SK-N-SH (cell line): Measurements from ENCODE around the gene OST4. TPM values are rescaled to one million over a fixed set of nuclear protein-coding genes. Genes with fewer than 3 reads are reported as not detected.

ENCODE experiments used
- CTCF ChIA-PET: fragments of 300-600, 350-600 bp; formaldehyde crosslinking; extraction: SDS; loops from one replicate; lab custom pipeline; 2021; lab: Yijun Ruan, JAX
- POLR2A ChIA-PET: fragments of 350-600 bp; sonication (Branson Sonifier 250); formaldehyde crosslinking; extraction: SDS; loops from one replicate; lab custom pipeline; 2020; ENCODE audit warnings: antibody characterized with exemption, inconsistent platforms; lab: Yijun Ruan, JAX
- DNase-seq: peaks from one replicate; pipeline ENCODE4 v3.0.0; 2012
- H2AFZ ChIP-seq: fragments of 200-600 bp; sonication (generic); 2 replicates; pipeline ENCODE4 v1.8.1; 2016; ENCODE audit warnings: antibody characterized with exemption, mild to moderate bottlenecking, low read depth
- H3F3A ChIP-seq: fragments of 200-600 bp; sonication (generic); replicated peaks from 2 replicates; pipeline ENCODE3; 2016; ENCODE audit warnings: antibody characterized with exemption, mild to moderate bottlenecking; ENCODE audit not compliant: insufficient read depth
- H3K27ac ChIP-seq, 2 experiments: fragments of 200-500 bp in 1 of 2; fragments of 200-600 bp in 1 of 2; sonication (Bioruptor generic) in 1 of 2; sonication (generic), shearing (Covaris generic) in 1 of 2; 2 replicates each; pipeline versions ENCODE4 v1.5.1 to v1.6.1; 2014 to 2016; ENCODE audit warnings: low read depth in 2 of 2, inconsistent platforms in 1 of 2, low read length in 1 of 2, mild to moderate bottlenecking in 1 of 2, mixed read lengths in 1 of 2
- H3K27me3 ChIP-seq: fragments of 200-600 bp; sonication (generic), shearing (Covaris generic); 2 replicates; pipeline ENCODE4 v1.6.1; 2016; ENCODE audit warnings: mixed run types; ENCODE audit not compliant: insufficient read depth
- H3K36me3 ChIP-seq, 2 experiments: fragments of 200-500 bp in 1 of 2; fragments of 200-600 bp in 1 of 2; sonication (Bioruptor generic) in 1 of 2; sonication (generic) in 1 of 2; replicated peaks in 1 of 2; 2 replicates each; pipeline versions ENCODE3 to v1.5.1; 2014 to 2016; ENCODE audit warnings: low read length in 1 of 2, mild to moderate bottlenecking in 1 of 2; ENCODE audit not compliant: insufficient read depth in 2 of 2, control insufficient read depth in 1 of 2
- H3K4me1 ChIP-seq, 2 experiments: fragments of 200-500 bp in 1 of 2; fragments of 200-600 bp in 1 of 2; sonication (Bioruptor generic) in 1 of 2; sonication (generic), shearing (Covaris generic) in 1 of 2; 2 replicates each; pipeline versions ENCODE4 v1.5.1 to v1.6.1; 2014 to 2016; ENCODE audit warnings: low read depth in 1 of 2, low read length in 1 of 2, mixed run types in 1 of 2; ENCODE audit not compliant: insufficient read depth in 2 of 2, control insufficient read depth in 1 of 2
- H3K4me2 ChIP-seq: fragments of 200-600 bp; sonication (generic), shearing (Covaris generic); 2 replicates; pipeline ENCODE4 v1.6.1; 2017; ENCODE audit warnings: mixed run types
- H3K4me3 ChIP-seq, 2 experiments: fragments of 200-500 bp in 1 of 2; fragments of 200-600 bp in 1 of 2; sonication (Bioruptor generic) in 1 of 2; sonication (generic), shearing (Covaris generic) in 1 of 2; 2 replicates each; pipeline versions ENCODE4 v1.5.1 to v1.8.1; 2014 to 2016; ENCODE audit warnings: low read depth in 2 of 2, inconsistent platforms in 1 of 2, low read length in 1 of 2, mild to moderate bottlenecking in 1 of 2, mixed read lengths in 1 of 2, moderate library complexity in 1 of 2
- H3K79me2 ChIP-seq: fragments of 200-600 bp; sonication (generic); 2 replicates; pipeline ENCODE4 v1.8.1; 2017; ENCODE audit warnings: mild to moderate bottlenecking; ENCODE audit not compliant: insufficient read depth
- H3K9ac ChIP-seq: fragments of 200-600 bp; sonication (generic); 2 replicates; pipeline ENCODE4 v1.6.1; 2017; ENCODE audit warnings: mixed run types
- H3K9me2 ChIP-seq: fragments of 200-600 bp; sonication (generic); 2 replicates; pipeline ENCODE4 v1.6.1; 2017; ENCODE audit warnings: mixed run types
- H3K9me3 ChIP-seq: fragments of 200-600 bp; sonication (generic); 2 replicates; pipeline ENCODE4 v1.6.1; 2017; ENCODE audit warnings: mixed run types, mild to moderate bottlenecking, moderate library complexity
- H4K20me1 ChIP-seq: fragments of 200-600 bp; sonication (generic); 2 replicates; pipeline ENCODE4 v1.6.1; 2017; ENCODE audit warnings: mild to moderate bottlenecking, mixed run types; ENCODE audit not compliant: insufficient read depth
- CHD2 ChIP-seq: fragments of 150-350 bp; IDR thresholded peaks from 2 replicates; pipeline ENCODE4 v1.6.1; 2018; ENCODE audit warnings: low read length; ENCODE audit not compliant: partially characterized antibody
- CTCF ChIP-seq: fragments of 200-600 bp; sonication (generic); IDR thresholded peaks from 2 replicates; pipeline ENCODE4 v1.6.1; 2017; ENCODE audit warnings: antibody characterized with exemption, mild to moderate bottlenecking, moderate library complexity
- FOXJ3 ChIP-seq: sonication (generic); formaldehyde crosslinking; IDR thresholded peaks from 2 replicates; pipeline ENCODE4 v1.5.1; 2020; ENCODE audit warnings: mild to moderate bottlenecking, missing genetic modification reagents
- FOXM1 ChIP-seq: IDR thresholded peaks from 2 replicates; pipeline ENCODE4 v1.4.0; 2012; ENCODE audit warnings: low read depth, mild to moderate bottlenecking
- GATA2 ChIP-seq: sonication (generic); formaldehyde crosslinking; IDR thresholded peaks from 2 replicates; pipeline ENCODE4 v1.5.0; 2020; ENCODE audit warnings: mild to moderate bottlenecking, missing genetic modification reagents
- JUND ChIP-seq: IDR thresholded peaks from 2 replicates; pipeline ENCODE4 v1.4.0; 2012
- MEF2A ChIP-seq: IDR thresholded peaks from 2 replicates; pipeline ENCODE4 v1.4.0; 2012; ENCODE audit warnings: low read depth, borderline replicate concordance
- MXI1 ChIP-seq: IDR thresholded peaks from 2 replicates; pipeline ENCODE4 v1.6.1; 2012; ENCODE audit warnings: mild to moderate bottlenecking, low read depth, low read length, improper control_type of control experiment
- PBX3 ChIP-seq: IDR thresholded peaks from 2 replicates; pipeline ENCODE4; 2012
- POLR2AphosphoS5 ChIP-seq: IDR thresholded peaks from 2 replicates; pipeline ENCODE4 v1.6.1; 2012; ENCODE audit warnings: low read depth, low read length
- REST ChIP-seq: IDR thresholded peaks from 2 replicates; pipeline ENCODE4 v1.6.1; 2012; ENCODE audit warnings: mild to moderate bottlenecking, low read depth, low read length, moderate library complexity
- RFX5 ChIP-seq: IDR thresholded peaks from 2 replicates; pipeline ENCODE4 v1.6.1; 2012; ENCODE audit warnings: mild to moderate bottlenecking, improper control_type of control experiment, low read length
- TAF1 ChIP-seq: IDR thresholded peaks from 2 replicates; pipeline ENCODE4 v1.6.1; 2012; ENCODE audit warnings: low read depth, mild to moderate bottlenecking, low read length, moderate library complexity, borderline replicate concordance
- TEAD4 ChIP-seq: IDR thresholded peaks from 2 replicates; pipeline ENCODE4 v1.4.0; 2012; ENCODE audit warnings: mild to moderate bottlenecking, borderline replicate concordance; ENCODE audit not compliant: insufficient read depth
- USF2 ChIP-seq: fragments of 150-350 bp; IDR thresholded peaks from 2 replicates; pipeline ENCODE4 v1.6.1; 2017; ENCODE audit warnings: antibody characterized with exemption, low read length, low read depth, borderline replicate concordance
- YY1 ChIP-seq: IDR thresholded peaks from 2 replicates; pipeline ENCODE4 v1.4.0; 2012; ENCODE audit warnings: low read depth, mild to moderate bottlenecking
- ZBTB33 ChIP-seq: IDR thresholded peaks from 2 replicates; pipeline ENCODE4 v1.4.0; 2012; ENCODE audit warnings: low read depth, borderline replicate concordance
- WGBS: methylation state at CpG from one replicate; pipeline ENCODE4 v1.1.6; 2017; ENCODE audit warnings: low lambda C conversion rate; 5-methylcytosine and 5-hydroxymethylcytosine counted together
- polyA plus RNA-seq, 3 experiments: library from polyadenylated mRNA; depleted of rRNA; stranded (reverse); fragments of >200 nt; gene quantifications; 2 replicates each; pipeline ENCODE4 v1.2.3, GENCODE V29; 2012

Gene OST4
- polyA plus RNA-seq, 1 of the 3 experiments (the other 2 are of a cell fraction) = 1,851 TPM

- Histone ChIP-seq H2AFZ (no peak overlapping the region), H3F3A (peaks cover 10% of the 10 kb centered on the region), H3K27me3 (no peaks in the 10 kb centered on the region), H3K4me3 (no peak overlapping the region), H3K9me3 (no peaks in the 10 kb centered on the region), H3K36me3 (peaks cover 16 to 38% of the 10 kb centered on the region in 2 experiments), H3K27ac (no peak overlapping the region; a peak in 1 of 4 replicates)
- no peak for DNase-seq
- 94% methylated on average over 6 of the region's 6 CpGs for WGBS
- no peak for TF ChIP-seq PBX3
- no peak for TF ChIP-seq CHD2
- no peak for TF ChIP-seq TEAD4
- TF ChIP-seq MXI1 = no peak
- no peak for TF ChIP-seq RFX5
- TF ChIP-seq REST = no peak
- TF ChIP-seq TAF1 = no peak
- no peak for TF ChIP-seq YY1
- TF ChIP-seq CTCF = no peak
- no peak for TF ChIP-seq JUND
- no peak for TF ChIP-seq FOXM1
- no peak for TF ChIP-seq FOXJ3 (CRISPR knock-in tag)
- TF ChIP-seq GATA2 (CRISPR knock-in tag) = no peak
- TF ChIP-seq ZBTB33 = no peak
- TF ChIP-seq POLR2AphosphoS5 = no peak
- TF ChIP-seq USF2 = no peak
- TF ChIP-seq MEF2A = no peak
- TF ChIP-seq, all 33 proteins: peak for 0
- ChIA-PET CTCF (interaction anchor here (0.8 to 14.6 kb wide), 19 partner anchors 13 to 476 kb away, joined by 3 to 227 read pairs (median 7); partner anchors contain the start of genes ABHD1, AGBL5, OST4 and PREB), POLR2A (interaction anchor here (0.6 to 6.7 kb wide), 6 partner anchors 12 to 113 kb away, joined by 3 to 63 read pairs (median 5); partner anchors contain the start of genes AGBL5 and OST4)
- peaks cover 18 to 62% of the 10 kb centered on the region in 2 experiments for H3K4me1 ChIP-seq
- H3K79me2 ChIP-seq = peaks cover 21% of the 10 kb centered on the region
- no peak overlapping the region for H3K4me2 ChIP-seq
- H3K9me2 ChIP-seq = no peaks in the 10 kb centered on the region
- peaks cover 16% of the 10 kb centered on the region; the same call in 1 of the 2 replicates for H4K20me1 ChIP-seq
- H3K9ac ChIP-seq = no peak overlapping the region
Observed at GRCh38 chr2:27084297-27085061, 13.0 kb upstream of the OST4 start.
